ENCODE data around the gene KIF13A. TPM values are rescaled to one million over a fixed set of nuclear protein-coding genes. Genes with fewer than 3 reads are reported as not detected.

Gene KIF13A
- total and polyA plus RNA-seq, 9 of the 15 experiments (the other 6 are each of a cell fraction or from before 2014, with no cell fraction given), result 3.6 to 44.3 (median 29.7) TPM

- TF ChIP-seq TAF1 (IDR thresholded peaks at IDR 0.05; ENCODE audit: control insufficient read depth, extremely low read depth, insufficient read depth, low read length, severe bottlenecking) (no peak), JUNB (CRISPR knock-in tag; conservative IDR thresholded peaks at IDR 0.05) (no peak), SMARCE1 (IDR thresholded peaks at IDR 0.05) (peak; percentile 28; the same call in 1 of the 2 replicates), ZKSCAN8 (CRISPR knock-in tag; IDR thresholded peaks at IDR 0.05) (no peak), MTF1 (CRISPR knock-in tag; IDR thresholded peaks at IDR 0.05; ENCODE audit: borderline replicate concordance) (no peak), RNF2 (IDR thresholded peaks at IDR 0.05) (no peak), ZNF766 (CRISPR knock-in tag; conservative IDR thresholded peaks at IDR 0.05) (peak; percentile 46; the same call in 1 of the 2 replicates), TCF7L2 (IDR thresholded peaks at IDR 0.05; ENCODE audit: low read depth, low read length) (no peak), ZMIZ1 (IDR thresholded peaks at IDR 0.05; ENCODE audit: low read depth in 2 of 2, low read length in 2 of 2) (no peak), ARID2 (IDR thresholded peaks at IDR 0.05) (no peak), E2F4 (CRISPR knock-in tag; IDR thresholded peaks at IDR 0.05; ENCODE audit: low read depth) (no peak), ZNF384 (IDR thresholded peaks at IDR 0.05; ENCODE audit: low read depth, low read length) (peak; percentile 22; the same call in 1 of the 2 replicates), MYC (IDR thresholded peaks at IDR 0.05; ENCODE audit: low read depth, low read length) (no peak), MYC (CRISPR knock-in tag; IDR thresholded peaks at IDR 0.05; ENCODE audit: borderline replicate concordance, low read depth) (no peak), CEBPZ (IDR thresholded peaks at IDR 0.05; ENCODE audit: borderline replicate concordance, low read depth, low read length) (no peak), HOXB6 (CRISPR knock-in tag; IDR thresholded peaks at IDR 0.05; ENCODE audit: borderline replicate concordance) (no peak), ZNF324 (CRISPR knock-in tag; IDR thresholded peaks at IDR 0.05) (no peak), RBM17 (IDR thresholded peaks at IDR 0.05; ENCODE audit: borderline replicate concordance, low read depth, low read length) (no peak), ESRRA (IDR thresholded peaks at IDR 0.05; ENCODE audit: borderline replicate concordance, low read depth) (no peak)
Observed at GRCh38 chr6:17842014-17842776, 145.2 kb downstream of the KIF13A start (continued).
